ENCODE data around the gene MPND. TPM values are rescaled to one million over a fixed set of nuclear protein-coding genes. Genes with fewer than 3 reads are reported as not detected.

Gene MPND
- total and polyA plus RNA-seq, 2 of the 13 experiments (the other 11 are each of a cell fraction or from before 2014, with no cell fraction given), result 10.8 to 15.8 TPM

DNA sequence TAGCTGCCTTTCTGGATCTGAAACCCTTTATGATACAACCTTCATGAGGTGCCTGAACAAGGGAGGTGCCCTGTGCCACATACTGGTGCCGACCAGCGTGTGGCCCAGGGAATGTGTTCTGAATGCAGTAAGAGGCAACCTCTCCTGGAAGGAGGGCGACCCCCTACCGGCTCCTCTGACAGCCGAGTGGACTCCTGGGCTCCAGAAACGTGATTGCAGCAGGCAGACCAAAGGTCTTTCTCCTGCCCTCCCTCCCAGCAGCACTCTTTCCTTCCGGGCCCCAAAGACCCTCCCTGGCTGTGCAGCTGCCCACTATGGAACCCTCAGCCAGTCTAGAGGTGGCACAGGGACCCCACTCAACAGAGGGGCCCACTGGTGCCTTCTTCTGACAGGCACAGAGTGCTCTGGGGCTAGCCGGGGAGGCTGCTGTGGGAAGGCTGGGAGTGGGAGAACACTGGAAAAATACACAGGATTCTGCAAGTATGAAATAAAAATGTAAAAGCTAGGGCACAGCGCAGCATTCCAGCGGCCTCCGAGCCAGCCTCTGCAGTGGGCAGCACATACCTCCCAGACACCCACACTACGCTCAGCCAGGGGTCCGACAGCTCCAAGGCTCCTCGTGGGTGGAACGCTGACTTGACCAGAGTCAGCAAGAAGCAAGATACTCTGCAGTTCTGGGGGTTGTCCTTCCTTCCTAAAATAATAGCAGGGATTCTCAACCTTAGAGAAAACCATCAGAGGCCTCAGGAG is 42.1 kb downstream of the MPND start (continued):
- TF ChIP-seq MBNL3 (CRISPR knock-in tag; conservative IDR thresholded peaks at IDR 0.05) (no peak), IKZF1 (IDR thresholded peaks at IDR 0.05) (no peak), NFIC (IDR thresholded peaks at IDR 0.05; ENCODE audit: low read length) (no peak), ZNF839 (CRISPR knock-in tag; IDR thresholded peaks at IDR 0.05; ENCODE audit: borderline replicate concordance) (no peak), SALL1 (CRISPR knock-in tag; IDR thresholded peaks at IDR 0.05) (peak; percentile 46; the same call in 1 of the 2 replicates), DZIP1 (CRISPR knock-in tag; IDR thresholded peaks at IDR 0.05) (no peak), NFE2L2 (IDR thresholded peaks at IDR 0.05; ENCODE audit: low read length) (no peak), NFKB2 (CRISPR knock-in tag; IDR thresholded peaks at IDR 0.05; ENCODE audit: borderline replicate concordance) (no peak), SNRNP70 (IDR thresholded peaks at IDR 0.05; ENCODE audit: low read depth, low read length) (no peak), RBFOX2 (IDR thresholded peaks at IDR 0.05; ENCODE audit: low read depth, low read length) (no peak), PITX1 (CRISPR knock-in tag; IDR thresholded peaks at IDR 0.05) (no peak), ZBTB26 (CRISPR knock-in tag; IDR thresholded peaks at IDR 0.05; ENCODE audit: borderline replicate concordance) (no peak), ZNF30 (CRISPR knock-in tag; IDR thresholded peaks at IDR 0.05) (no peak), ZNF33B (CRISPR knock-in tag; IDR thresholded peaks at IDR 0.05) (0 out of 2 replicates have a peak, but pooled peaks have one; percentile 36), MLX (CRISPR knock-in tag; IDR thresholded peaks at IDR 0.05) (no peak), ZSCAN31 (CRISPR knock-in tag; IDR thresholded peaks at IDR 0.05; ENCODE audit: low read depth) (no peak), ZNF781 (CRISPR knock-in tag; IDR thresholded peaks at IDR 0.05; ENCODE audit: borderline replicate concordance, not compliant biosample characterization) (no peak), XRCC5 (optimal IDR thresholded peaks at IDR 0.05; ENCODE audit: low read length) (peak; percentile 35)
- TF ChIP-seq, protein P1, sequence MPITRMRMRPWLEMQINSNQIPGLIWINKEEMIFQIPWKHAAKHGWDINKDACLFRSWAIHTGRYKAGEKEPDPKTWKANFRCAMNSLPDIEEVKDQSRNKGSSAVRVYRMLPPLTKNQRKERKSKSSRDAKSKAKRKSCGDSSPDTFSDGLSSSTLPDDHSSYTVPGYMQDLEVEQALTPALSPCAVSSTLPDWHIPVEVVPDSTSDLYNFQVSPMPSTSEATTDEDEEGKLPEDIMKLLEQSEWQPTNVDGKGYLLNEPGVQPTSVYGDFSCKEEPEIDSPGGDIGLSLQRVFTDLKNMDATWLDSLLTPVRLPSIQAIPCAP (CRISPR knock-in tag; IDR thresholded peaks at IDR 0.05; ENCODE audit: low read depth), result no peak
- TF ChIP-seq, protein P2, sequence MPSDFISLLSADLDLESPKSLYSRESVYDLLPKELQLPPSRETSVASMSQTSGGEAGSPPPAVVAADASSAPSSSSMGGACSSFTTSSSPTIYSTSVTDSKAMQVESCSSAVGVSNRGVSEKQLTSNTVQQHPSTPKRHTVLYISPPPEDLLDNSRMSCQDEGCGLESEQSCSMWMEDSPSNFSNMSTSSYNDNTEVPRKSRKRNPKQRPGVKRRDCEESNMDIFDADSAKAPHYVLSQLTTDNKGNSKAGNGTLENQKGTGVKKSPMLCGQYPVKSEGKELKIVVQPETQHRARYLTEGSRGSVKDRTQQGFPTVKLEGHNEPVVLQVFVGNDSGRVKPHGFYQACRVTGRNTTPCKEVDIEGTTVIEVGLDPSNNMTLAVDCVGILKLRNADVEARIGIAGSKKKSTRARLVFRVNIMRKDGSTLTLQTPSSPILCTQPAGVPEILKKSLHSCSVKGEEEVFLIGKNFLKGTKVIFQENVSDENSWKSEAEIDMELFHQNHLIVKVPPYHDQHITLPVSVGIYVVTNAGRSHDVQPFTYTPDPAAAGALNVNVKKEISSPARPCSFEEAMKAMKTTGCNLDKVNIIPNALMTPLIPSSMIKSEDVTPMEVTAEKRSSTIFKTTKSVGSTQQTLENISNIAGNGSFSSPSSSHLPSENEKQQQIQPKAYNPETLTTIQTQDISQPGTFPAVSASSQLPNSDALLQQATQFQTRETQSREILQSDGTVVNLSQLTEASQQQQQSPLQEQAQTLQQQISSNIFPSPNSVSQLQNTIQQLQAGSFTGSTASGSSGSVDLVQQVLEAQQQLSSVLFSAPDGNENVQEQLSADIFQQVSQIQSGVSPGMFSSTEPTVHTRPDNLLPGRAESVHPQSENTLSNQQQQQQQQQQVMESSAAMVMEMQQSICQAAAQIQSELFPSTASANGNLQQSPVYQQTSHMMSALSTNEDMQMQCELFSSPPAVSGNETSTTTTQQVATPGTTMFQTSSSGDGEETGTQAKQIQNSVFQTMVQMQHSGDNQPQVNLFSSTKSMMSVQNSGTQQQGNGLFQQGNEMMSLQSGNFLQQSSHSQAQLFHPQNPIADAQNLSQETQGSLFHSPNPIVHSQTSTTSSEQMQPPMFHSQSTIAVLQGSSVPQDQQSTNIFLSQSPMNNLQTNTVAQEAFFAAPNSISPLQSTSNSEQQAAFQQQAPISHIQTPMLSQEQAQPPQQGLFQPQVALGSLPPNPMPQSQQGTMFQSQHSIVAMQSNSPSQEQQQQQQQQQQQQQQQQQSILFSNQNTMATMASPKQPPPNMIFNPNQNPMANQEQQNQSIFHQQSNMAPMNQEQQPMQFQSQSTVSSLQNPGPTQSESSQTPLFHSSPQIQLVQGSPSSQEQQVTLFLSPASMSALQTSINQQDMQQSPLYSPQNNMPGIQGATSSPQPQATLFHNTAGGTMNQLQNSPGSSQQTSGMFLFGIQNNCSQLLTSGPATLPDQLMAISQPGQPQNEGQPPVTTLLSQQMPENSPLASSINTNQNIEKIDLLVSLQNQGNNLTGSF (CRISPR knock-in tag; IDR thresholded peaks at IDR 0.05), result no peak

Measured in HepG2 (cell line).